Mesodermal cell (in vitro differentiated cells): ENCODE results near the gene SUMO3.

Experiments
- H3K27ac ChIP-seq: 2 replicates; pipeline ENCODE4 v1.7.0; 2013; ENCODE audit warnings: mild to moderate bottlenecking, low read depth, low read length, moderate library complexity; ENCODE audit not compliant: severe bottlenecking
- H3K36me3 ChIP-seq: 2 replicates; pipeline ENCODE4 v1.7.1; 2013; ENCODE audit warnings: mild to moderate bottlenecking, low read length, moderate library complexity; ENCODE audit not compliant: control insufficient read depth, insufficient read depth
- H3K4me1 ChIP-seq: one replicate; pipeline ENCODE4 v1.7.1; 2013; ENCODE audit warnings: mild to moderate bottlenecking, low read length; ENCODE audit not compliant: insufficient read depth, control insufficient read depth, poor library complexity, severe bottlenecking
- H3K4me3 ChIP-seq: 2 replicates; pipeline ENCODE4 v1.7.0; 2013; ENCODE audit warnings: low read length, control low read depth, mild to moderate bottlenecking; ENCODE audit not compliant: insufficient read depth, poor library complexity, severe bottlenecking; ENCODE audit errors: extremely low read depth
- H3K9me3 ChIP-seq: 2 replicates; pipeline ENCODE4 v1.7.1; 2013; ENCODE audit warnings: mild to moderate bottlenecking, low read length, moderate library complexity; ENCODE audit not compliant: control insufficient read depth
- WGBS, 2 experiments: methylation state at CpG; one replicate each; pipeline ENCODE4 v1.1.5; 2013; ENCODE audit warnings: missing lambda C conversion rate in 2 of 2; ENCODE audit not compliant: insufficient coverage in 2 of 2; 5-methylcytosine and 5-hydroxymethylcytosine counted together

SUMO3 gene

DNA sequence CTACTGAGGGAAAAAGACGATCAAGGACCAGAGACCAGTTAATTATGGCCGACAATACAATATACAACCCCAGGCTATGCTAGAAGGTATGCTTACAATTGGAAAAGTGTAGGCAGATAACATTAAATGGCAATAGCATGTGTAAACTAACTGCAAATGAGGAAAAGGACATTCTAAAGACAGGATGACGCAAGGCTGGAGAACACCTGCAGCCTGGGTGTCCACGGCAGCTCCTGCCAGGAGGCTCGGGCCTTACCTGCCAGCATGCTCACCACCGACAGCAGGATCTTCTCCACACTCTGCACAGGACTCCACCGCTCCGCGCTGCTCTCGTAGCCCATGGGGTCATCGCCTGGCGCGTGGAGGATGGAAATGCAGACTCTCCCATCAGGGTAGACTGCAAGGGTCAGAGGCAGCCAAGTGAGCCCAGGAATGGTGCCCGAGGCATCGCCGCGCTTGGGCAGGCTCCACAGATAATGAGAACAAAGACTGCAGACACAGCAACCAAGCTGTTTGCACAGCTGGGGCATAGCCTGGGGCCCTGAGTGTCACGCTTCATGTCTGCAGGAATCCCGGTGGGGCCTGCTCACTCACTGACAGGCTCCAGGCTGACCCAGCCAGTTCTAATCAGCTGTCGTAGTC is 44.5 kb downstream of the SUMO3 start:
- H3K36me3 ChIP-seq, result peaks cover 74% of the 10 kb centered on the region
- no peak overlapping the region for H3K4me3 ChIP-seq
- 87 to 95% methylated on average over 14 to 17 of the region's 20 CpGs for WGBS, 2 experiments
- peak overlapping the region; percentile 16 for H3K27ac ChIP-seq
- no peaks in the 10 kb centered on the region for H3K9me3 ChIP-seq
- H3K4me1 ChIP-seq, result no peaks in the 10 kb centered on the region

DNA sequence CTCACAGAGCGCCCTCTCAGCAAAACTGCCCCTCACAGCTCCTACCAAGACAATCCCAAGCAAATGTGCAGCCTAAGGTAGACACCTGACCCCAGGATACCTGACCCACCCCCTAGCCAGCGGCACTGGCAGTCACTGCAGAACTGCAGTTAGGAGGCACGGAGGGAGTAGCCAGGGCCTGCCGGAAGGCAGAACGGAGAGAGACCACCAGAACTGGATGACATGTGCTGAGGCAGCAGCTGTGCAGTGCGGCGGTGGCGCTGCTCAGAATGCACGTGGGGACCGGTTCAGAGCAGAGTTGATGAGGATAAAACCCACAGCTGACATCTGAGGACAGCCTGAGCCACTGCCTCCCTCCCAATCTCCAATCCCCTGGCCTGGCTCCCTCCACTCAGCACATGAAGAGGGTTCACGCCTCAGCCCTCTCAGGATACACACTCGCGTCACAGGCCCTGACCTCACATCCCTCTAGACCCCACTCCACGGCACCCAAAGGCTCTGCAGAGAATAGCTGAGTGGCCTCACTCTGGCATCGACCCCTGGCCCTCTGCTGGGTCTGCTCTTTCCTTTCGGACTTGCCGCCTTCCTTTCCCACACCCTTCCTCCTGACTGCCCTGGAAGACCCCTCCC is 45.9 kb downstream of the SUMO3 start:
- H3K36me3 ChIP-seq, result peaks cover 62% of the 10 kb centered on the region
- no peak overlapping the region for H3K4me3 ChIP-seq
- WGBS, 2 experiments, result 94 to 95% methylated on average over 13 to 16 of the region's 17 CpGs
- H3K27ac ChIP-seq, result no peak overlapping the region
- no peaks in the 10 kb centered on the region for H3K4me1 ChIP-seq
- H3K9me3 ChIP-seq, result no peaks in the 10 kb centered on the region

DNA sequence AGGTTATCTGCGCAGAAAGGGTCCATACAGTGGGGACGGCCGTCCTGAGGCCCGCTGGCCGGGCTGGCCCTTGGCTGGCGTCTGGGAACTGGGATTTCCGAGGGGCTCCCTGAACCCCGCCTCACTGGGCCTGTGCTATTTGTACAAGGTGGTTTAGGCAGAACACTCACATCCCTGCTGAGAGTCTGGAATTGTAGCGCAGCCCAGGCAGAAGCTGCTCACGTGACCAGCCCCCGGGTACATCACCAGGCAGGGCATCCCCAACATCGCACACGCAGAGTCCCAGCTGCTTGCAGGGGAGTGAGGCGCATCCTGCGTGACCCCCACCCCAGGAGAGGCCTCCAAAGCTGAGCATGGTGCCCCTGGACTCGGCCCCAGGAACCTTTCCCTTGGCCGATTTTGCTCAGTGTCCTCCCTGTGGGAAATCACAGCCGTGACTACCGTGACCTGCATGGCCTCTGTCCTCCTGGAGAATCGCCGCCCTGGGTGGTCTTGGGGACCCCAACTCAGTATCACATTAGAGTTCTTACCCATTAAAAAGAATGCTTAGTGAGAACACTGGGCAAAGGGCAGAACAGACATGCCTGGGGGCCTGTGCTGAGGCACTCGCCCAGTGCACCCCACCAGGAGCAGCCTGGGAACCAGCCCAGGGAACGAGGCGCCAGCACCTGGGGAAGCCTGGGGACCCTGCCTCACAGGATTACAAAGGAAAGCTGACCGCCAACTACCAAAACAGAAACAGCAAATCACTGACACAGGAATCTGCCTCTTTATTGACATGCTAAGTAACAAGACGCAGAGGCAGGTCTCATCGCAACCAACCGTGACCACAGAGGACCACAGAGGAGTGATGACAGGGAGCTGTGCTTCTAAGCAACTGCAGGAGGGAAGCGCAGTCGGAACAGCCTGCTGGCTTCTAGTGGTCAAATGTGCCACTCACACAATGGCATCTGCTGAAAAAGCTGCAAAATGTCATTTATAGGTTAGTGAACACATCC is 49.7 kb downstream of the SUMO3 start:
- H3K4me3 ChIP-seq, result no peak overlapping the region
- H3K4me1 ChIP-seq, result peaks cover 14% of the 10 kb centered on the region
- WGBS, 2 experiments, result 85 to 89% methylated on average over 23 to 28 of the region's 30 CpGs
- peaks cover 37% of the 10 kb centered on the region for H3K36me3 ChIP-seq
- no peaks in the 10 kb centered on the region for H3K9me3 ChIP-seq
- peak overlapping the region; percentile 36 for H3K27ac ChIP-seq

DNA sequence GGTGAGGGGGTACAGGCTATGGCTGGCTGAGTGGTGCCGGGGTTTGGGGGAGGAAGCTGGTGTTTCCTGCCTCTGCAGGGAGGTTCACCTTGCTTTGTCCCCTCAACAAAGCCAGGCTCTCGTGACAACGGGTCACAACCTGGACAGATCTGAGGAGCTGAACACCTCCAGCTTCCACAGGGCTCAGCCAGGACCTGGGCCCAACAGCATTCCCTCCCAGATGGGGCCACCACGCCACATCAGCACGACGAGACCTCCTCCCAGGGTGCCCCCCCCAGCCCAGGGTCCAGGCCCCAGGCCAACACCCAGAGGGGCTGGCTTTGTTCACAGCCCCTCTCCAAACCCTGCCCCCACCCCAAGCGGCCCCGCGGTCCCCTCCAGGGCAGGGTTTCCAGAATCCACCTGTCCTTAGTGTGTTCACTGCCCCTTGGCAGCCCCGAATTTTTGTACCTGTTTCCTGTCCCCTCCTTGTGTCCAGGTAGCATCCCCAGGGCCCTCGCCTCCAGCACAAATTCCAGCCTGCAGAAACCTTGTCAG is 51.0 kb downstream of the SUMO3 start:
- H3K27ac ChIP-seq, result no peak overlapping the region
- H3K9me3 ChIP-seq, result no peaks in the 10 kb centered on the region
- no peak overlapping the region for H3K4me3 ChIP-seq
- 84 to 88% methylated on average over 5 to 11 of the region's 11 CpGs for WGBS, 2 experiments
- peaks cover 28% of the 10 kb centered on the region for H3K36me3 ChIP-seq
- peaks cover 14% of the 10 kb centered on the region for H3K4me1 ChIP-seq

DNA sequence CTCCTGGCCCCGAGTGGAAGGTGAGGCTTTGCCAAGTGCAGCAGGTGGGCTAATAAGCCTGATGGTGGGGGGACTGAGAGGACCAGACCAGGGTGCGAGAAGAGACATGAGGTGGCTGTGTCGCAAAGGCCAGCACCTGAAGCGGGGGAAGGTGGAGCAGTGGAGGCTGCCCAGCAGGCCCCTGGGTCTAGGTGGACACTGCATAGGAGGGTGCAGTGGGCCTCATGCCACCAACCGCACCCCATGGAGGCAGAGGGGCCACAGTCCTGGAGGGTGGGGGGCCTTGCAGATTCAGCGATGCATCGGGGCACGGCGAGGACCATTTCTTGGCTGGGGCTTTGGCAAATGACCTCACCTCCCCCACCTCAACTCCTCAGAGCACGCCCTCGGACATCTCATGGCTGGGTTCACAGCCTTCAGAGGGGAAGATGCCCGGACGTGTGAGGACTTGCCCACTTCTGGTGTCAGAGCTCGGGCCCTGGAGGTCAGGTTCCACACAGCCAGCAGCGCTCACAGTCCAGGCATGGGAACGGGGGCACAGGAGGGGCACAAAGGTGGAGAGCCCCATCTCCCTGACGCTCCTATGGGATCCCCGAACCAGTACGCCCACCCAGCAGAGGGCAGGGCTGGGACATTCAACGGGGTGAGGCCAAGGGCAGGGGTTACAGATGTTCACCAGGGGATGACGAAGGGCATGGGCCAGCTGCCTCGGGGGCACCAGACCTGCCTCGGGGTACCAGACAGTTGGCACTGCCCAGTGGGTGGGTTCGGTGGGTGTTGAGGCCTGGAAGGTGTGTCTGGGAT is 51.6 kb downstream of the SUMO3 start:
- H3K4me3 ChIP-seq, result no peak overlapping the region
- peaks cover 21% of the 10 kb centered on the region for H3K36me3 ChIP-seq
- H3K9me3 ChIP-seq, result no peaks in the 10 kb centered on the region
- WGBS, 2 experiments, result 96 to 97% methylated on average over 18 to 21 of the region's 24 CpGs
- peaks cover 14% of the 10 kb centered on the region for H3K4me1 ChIP-seq
- H3K27ac ChIP-seq, result no peak overlapping the region

DNA sequence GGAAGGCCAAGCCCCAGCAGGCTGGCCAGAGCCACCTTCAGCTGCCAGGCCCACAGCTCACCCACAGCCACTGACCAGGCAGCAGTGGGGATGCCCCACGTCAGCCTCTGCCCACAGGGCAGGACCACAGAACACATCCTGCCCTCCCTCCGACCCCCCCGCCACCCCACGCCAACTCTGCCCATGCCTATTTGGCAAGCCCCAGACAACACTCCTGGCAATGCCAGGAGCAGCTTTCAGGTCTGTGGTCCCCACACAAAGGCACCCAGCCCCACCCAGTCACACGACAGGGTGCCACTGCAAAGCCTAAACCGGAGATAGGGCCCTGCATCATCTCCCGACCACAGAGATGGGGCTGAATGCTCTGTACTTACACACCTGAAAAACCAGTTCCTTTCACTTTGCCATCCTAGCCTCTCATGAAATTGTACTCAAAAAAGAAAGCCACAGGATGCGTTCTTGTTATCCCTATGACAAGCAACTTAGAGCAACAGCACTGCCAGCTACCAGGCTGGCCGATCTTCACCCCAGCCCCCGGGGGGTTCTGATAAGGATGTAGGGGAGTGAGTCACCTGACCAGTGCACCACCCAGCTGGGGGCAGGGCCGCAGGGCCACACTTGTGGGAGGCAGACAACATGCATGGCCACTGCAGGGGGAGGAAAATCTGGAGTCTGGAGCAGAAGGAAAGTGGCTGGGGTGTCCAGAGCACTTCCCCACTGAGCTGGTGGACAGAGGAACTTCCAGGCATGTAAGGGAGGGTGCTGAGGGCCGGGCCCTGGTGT is 52.4 kb downstream of the SUMO3 start:
- peaks cover 13% of the 10 kb centered on the region for H3K36me3 ChIP-seq
- WGBS, 2 experiments, result 69 to 79% methylated on average over 10 to 11 of the region's 12 CpGs

DNA sequence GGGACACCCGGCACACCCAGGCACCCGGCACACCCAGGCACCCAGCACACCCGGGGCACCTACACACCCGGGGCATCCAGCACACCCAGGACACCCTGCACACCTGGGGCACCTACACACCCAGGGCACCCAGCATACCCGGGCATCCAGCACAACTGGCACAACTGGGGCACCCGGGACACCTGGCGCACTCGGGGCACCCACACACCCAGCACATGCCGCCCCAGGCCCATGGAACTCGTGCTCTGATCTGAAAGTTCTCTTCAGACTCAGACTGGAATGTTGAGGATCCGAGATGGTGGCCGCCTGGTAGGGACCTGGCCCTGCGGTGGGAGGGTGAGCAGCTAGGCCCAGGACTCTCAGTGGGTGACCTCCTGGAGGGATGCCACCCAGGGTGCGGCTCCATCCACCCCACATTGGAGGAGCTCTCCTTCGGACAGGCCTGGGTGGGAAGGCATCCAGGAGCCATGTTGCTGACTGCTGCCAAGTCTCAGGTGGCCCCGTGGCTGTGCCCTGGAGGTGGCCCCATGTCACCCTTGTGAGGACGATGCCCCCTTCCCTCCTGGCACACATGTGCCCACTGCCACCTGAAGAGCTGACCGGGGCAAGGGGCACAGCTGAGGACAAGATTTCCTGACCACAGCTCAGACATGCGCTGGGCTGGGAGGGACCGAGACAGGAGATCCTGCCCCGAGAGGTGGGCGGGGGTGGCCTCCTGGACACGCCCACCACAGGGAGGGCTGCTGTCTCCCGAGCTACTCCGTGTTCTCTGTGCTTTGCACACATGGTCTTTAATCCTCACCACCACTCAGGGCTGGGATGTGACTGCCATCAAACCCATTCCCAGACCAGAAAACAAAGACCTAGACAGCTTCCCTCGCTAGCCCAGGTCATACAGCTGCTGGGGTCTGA is 53.3 kb downstream of the SUMO3 start:
- Histone ChIP-seq H3K4me3 (no peak overlapping the region), H3K4me1 (peaks cover 14% of the 10 kb centered on the region), H3K27ac (no peak overlapping the region), H3K36me3 (peaks cover 5% of the 10 kb centered on the region), H3K9me3 (no peaks in the 10 kb centered on the region)
- 81 to 83% methylated on average over 17 to 24 of the region's 26 CpGs for WGBS, 2 experiments

More for the DNA sequence above, 52.4 kb downstream of the SUMO3 start:
- Histone ChIP-seq H3K4me3 (no peak overlapping the region), H3K4me1 (peaks cover 14% of the 10 kb centered on the region), H3K27ac (no peak overlapping the region), H3K9me3 (no peaks in the 10 kb centered on the region)

DNA sequence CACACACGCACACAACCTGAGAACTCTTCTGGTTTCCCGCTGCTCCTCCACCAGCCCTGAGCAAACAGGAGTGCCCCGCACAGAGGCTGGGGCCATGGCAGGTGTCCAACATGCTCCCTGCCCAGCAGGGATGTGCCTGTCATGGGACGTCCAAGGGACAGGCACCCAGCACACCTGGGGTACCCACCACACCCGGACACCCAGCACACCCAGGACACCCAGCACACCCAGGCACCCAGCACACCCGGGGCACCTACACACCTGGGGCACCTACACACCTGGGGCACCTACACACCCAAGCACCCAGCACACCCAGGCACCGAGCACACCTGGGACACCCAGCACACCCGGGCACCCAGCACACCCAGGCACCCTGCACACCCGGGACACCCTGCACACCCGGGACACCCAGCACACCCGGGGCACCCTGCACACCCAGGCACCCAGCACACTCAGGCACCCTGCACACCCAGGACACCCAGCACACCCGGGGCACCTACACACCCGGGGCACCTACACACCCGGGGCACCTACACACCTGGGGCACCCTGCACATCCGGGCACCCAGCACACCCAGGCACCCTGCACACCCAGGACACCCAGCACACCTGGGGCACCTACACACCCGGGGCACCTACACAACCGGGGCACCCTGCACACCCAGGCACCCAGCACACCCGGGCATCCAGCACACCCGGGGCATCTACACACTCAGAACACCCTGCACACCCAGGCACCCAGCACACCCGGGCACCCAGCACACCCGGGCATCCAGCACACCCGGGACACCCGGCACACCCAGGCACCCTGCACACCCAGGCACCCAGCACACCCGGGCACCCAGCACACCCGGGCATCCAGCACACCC is 54.2 kb downstream of the SUMO3 start:
- Histone ChIP-seq H3K36me3 (no peaks in the 10 kb centered on the region), H3K4me3 (no peak overlapping the region), H3K27ac (no peak overlapping the region), H3K9me3 (no peaks in the 10 kb centered on the region), H3K4me1 (peaks cover 14% of the 10 kb centered on the region)
- WGBS, 2 experiments, result 93 to 95% methylated on average over 9 to 12 of the region's 25 CpGs
